Limb (tissue), 2 donors: ENCODE results near the gene FA2H.
A peak's percentile ranks its signal among the peaks of the same experiment; 100 is the strongest.
"Not testable (repeated sequence)": the region's sequence is repeated elsewhere in the genome, so short reads cannot be mapped to it uniquely, and the experiment has no call there.

Source experiments
- DNase-seq, 2 donors: peaks; one replicate each; pipeline ENCODE4 v3.0.0-alpha.2; 2016; ENCODE audit errors: extremely low spot score in 2 of 2

Gene FA2H

DNA sequence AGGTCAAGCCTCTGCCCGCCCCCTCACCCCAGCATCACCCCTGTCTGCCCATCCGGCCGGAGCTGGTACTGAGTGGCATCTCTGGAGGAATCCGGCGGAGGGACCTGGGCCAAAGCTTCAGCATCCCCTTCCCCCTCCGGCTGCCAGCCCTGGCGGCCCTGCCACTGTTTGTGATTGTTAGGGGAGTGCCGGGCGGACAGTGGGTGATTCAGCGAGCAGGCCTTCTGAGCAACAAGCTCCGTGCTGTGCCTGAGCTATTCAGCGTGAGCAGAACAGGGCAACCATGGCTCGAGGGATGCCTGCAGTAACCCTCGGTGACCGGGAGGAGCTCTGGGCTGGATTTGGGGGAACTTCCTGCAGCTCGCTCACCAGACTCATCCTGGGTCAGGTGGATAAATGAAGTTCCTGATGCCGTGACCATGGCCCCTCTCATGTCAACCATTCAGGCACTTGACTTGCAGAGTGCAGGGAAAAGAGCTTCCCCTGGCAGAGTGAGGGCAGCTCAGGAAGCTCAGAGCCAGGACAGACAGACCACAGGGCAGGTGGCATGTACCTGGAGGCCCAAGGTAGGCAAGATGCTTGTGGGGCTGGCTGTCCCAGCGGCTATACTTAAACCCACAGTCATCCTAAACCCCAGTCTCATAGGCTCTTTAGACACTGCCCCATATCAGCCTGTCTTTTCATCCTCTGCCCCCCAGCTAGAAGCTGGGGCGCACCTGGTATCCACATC, 49.6 kb downstream of the FA2H start:
- DNase-seq, result no peak

GRCh38 chr16:74723256-74723655, 51.4 kb downstream of the FA2H start:
- DNase-seq, result no peak

GRCh38 chr16:74722156-74722555, 52.5 kb downstream of the FA2H start:
- DNase-seq, result not testable (repeated sequence)

GRCh38 chr16:74721716-74722115, 52.9 kb downstream of the FA2H start:
- no peak for DNase-seq

GRCh38 chr16:74720579-74720978, 54.0 kb downstream of the FA2H start:
- DNase-seq, result no peak

DNA sequence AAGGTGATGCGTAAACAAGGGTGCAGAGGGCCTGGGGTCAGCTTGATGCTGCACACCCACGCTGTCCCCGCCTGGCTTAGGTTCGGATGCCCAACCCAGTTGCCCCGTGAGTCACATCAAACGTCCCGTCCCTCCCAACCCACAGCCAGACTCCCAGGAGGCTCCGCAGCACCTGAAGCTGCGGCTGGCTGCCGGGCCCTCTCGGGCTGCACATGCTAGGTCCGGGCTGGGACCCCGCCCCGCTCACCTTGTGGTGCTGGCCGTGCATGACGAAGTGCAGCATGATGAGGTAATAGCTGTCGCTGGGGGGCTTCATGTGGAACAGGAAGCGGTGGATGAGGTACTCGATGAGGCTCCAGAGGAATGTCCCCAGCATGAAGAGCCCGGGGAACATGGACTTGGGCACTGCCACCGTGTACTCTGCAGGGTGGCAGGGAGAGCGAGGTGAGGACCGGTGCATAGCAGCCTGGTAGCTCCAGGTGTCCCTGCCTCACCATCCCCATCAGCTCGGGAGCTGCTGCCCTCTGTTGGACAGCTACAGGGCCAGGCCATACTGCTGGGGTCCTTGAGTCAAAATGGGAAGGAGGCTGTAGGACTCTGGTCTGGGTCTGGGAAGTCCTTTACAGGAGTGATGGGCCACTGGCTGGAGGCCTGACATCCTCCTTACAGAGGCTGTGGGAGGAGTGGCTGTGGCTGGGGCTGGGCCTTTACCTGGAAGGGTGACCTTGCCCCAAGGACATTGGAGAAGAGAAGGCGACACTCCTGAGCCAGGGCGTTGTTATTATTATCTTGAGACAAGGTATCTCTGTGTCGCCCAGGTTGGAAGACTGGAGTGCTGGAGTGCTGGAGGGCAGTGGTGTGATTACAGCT, 55.6 kb downstream of the FA2H start:
- DNase-seq, result no peak

- DNase-seq, result no peak
Observed at GRCh38 chr16:74718140-74718539, 56.5 kb downstream of the FA2H start.

GRCh38 chr16:74717367-74717766, 57.3 kb downstream of the FA2H start:
- DNase-seq, result no peak

- DNase-seq, result no peak
Observed at GRCh38 chr16:74716355-74716754, 58.3 kb downstream of the FA2H start.

- DNase-seq, result no peak
Observed at GRCh38 chr16:74713876-74714275, 60.7 kb downstream of the FA2H start.

GRCh38 chr16:74713325-74713724, 61.3 kb downstream of the FA2H start:
- DNase-seq, result no peak

- no peak for DNase-seq
Observed at GRCh38 chr16:74711938-74712337, 62.7 kb downstream of the FA2H start.

DNA sequence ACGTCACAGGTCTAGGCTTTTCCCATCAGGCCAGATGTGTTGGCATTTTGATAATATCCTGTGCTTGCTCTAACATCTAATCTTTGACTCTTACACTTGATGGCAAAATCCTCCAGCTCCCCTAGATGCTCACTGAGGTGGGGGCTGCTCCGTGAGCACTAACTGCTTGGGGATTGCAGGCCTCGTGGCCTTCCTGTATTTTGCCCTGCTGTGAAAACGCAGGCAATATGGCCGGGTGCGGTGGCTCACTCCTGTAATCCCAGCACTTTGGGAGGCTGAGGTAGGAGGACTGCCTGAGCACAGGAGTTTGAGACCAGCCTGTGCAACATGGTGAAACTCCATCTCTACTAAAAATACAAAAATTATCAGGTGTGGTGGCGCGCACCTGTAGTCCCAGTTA, 64.2 kb downstream of the FA2H start:
- no peak for DNase-seq

DNA sequence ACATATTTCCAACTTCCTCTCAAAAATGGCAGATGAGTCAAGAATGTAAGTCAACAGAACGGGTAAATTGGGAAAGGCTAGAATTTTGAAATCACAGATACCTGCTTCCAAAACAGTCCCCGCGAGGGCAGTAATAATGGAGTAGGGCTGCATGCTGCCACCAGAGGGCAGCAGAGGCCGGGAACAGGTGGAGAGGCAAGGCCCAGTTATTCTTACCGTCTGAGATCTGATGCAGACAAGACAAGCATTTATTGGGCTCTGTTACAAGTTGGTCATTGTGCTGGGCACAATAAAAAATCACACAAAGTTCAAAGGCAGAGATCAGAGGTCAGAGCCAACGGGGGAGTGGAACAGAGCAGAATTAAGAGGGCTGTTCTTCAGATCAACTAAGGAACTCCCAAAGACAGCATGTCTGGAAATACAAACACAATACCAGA, 65.2 kb downstream of the FA2H start:
- DNase-seq, result peak; percentile 83 to 89

GRCh38 chr16:74700438-74701225, 74.0 kb downstream of the FA2H start, which contains the start of gene MLKL:
MLKL (minus strand) TSS chr16:74700862; CDS start chr16:74695757, 5,105 bp downstream.
- peak in 1 of 2 donors; percentile 44 for DNase-seq

DNA sequence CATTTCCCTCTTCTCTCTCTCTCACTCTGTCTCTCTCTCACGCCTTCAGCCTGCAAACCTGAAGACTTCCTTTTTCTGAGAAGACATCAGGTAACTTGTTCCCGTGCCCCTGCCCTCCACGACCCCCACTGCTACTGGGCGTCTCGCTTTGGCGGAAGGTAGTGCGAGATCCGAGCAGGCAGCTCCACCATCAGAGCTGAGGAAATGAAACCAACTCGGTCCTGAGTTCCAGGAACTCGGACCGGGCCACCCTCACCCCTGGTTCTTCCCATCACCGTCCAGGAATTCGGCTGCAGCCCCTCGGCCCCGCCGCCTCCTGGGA, 74.5 kb downstream of the FA2H start:
- DNase-seq, result no peak

DNA sequence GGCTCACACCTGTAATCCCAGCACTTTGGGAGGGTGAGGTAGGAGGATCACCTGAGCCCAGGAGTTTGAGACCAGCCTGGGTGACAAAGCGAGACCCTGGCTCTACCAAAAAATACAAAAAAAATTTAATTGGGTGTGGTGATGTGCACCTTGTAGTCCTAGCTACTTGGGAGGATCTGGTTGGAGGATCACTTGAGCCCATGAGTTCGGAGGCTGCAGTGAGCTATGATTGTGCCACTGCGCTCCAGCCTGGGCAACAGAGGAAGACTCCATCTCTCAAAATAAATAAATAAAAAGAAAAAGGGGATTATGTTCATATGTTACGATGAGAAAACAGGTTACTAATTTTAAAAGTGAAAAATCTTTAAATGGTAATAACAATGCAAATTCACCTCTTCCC, 75.0 kb downstream of the FA2H start:
- no peak for DNase-seq

DNA sequence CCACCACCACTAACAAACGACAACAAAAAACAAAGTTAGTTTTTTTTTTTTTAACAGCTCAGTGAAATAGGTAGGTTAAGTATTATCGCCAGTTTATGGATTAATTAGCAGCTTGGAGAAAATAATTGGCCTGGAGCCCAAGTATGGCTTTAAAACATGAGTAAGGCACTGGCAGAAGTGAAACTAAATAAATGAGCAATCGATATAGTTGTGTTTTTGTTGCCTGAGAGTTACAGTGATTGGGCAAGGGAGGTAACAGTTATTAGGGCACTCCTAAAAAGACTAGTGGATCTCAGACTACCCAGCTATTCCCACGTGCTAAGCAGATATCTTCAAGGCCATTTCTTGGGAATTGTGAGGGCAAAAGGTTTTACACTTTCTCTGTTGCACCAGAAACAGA, 76.4 kb downstream of the FA2H start:
- DNase-seq, result no peak

- DNase-seq, result peak; percentile 77 to 82
Observed at GRCh38 chr16:74695450-74696422, 78.9 kb downstream of the FA2H start.

DNA sequence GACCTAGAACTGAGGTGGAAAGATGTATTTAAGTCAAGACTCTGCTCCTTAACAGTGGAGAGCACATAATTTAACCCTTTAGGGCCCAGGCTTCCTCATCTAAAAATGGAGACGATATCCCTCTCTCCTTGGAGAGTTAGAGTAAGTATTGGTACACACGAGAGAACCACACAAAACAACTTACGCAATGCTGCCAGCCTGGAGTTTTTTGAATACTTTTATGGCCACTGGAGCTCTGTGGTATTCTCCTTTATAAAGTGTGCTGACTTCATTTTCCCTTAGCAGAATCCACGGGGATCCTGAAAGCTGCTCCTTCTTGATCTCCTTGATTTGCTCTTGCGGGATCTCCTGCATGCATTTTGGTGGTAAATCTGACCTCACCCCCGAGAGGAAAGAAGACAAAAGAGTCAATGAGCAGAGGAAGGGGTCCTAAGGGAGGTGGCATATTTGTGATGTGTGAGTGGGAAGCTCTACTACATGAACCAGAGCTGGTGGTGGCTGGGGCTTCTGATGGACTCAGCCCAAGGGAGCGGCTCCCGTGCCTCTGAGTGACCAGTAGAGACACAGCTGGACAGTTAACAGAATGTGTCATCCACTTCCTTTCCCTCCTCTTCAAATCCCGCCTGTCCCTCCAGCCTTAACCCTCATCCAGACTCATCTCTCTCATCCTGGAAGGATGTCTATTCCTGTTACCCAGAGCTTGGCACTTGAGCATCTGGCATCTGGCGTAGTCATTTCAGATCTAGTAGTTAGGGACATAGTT, 83.3 kb downstream of the FA2H start:
- no peak for DNase-seq
